CD4-positive, CD25-positive, alpha-beta regulatory T cell (primary cell): Measurements from ENCODE around the gene CHRNB2. TPM values are rescaled to one million over a fixed set of nuclear protein-coding genes. Genes with fewer than 3 reads are reported as not detected.

Experiments
- ATAC-seq, 2 donors: fragments of 150-1000 bp; cut with Tn5 transposase; one replicate each; pipeline ENCODE4 v1.10.0; 2021; ENCODE audit warnings: low read depth in 2 of 2, moderate number of reproducible peaks in 2 of 2, moderate library complexity in 1 of 2
- DNase-seq, 3 donors: peaks; one replicate each; pipeline versions ENCODE4 v3.0.0 to v3.0.0-alpha.2; 2012 to 2022; ENCODE audit warnings: mixed read lengths in 1 of 3
- H3K27ac ChIP-seq: one replicate; pipeline ENCODE4 v1.7.0; 2013; ENCODE audit warnings: mild to moderate bottlenecking, low read length; ENCODE audit not compliant: insufficient read depth, poor library complexity, severe bottlenecking
- H3K27me3 ChIP-seq: one replicate; pipeline ENCODE4 v1.7.0; 2013; ENCODE audit warnings: low read length; ENCODE audit not compliant: control insufficient read depth, insufficient read depth
- H3K36me3 ChIP-seq: one replicate; pipeline ENCODE4 v1.7.0; 2013; ENCODE audit warnings: mild to moderate bottlenecking, low read length, moderate library complexity; ENCODE audit not compliant: control insufficient read depth, insufficient read depth
- H3K4me1 ChIP-seq: 2 replicates; pipeline ENCODE4 v1.7.0; 2013; ENCODE audit warnings: mild to moderate bottlenecking, low read length; ENCODE audit not compliant: insufficient read depth, control insufficient read depth, poor library complexity, severe bottlenecking
- H3K4me3 ChIP-seq: one replicate; pipeline ENCODE4 v1.7.0; 2013; ENCODE audit warnings: low read depth, mild to moderate bottlenecking, low read length, moderate library complexity
- H3K9me3 ChIP-seq, 2 experiments: 1 replicate in 1 of 2; 2 replicates in 1 of 2; pipeline ENCODE4 v1.7.0; 2013; ENCODE audit warnings: low read length in 2 of 2, mild to moderate bottlenecking in 1 of 2, moderate library complexity in 1 of 2; ENCODE audit not compliant: control insufficient read depth in 2 of 2
- H3K27ac Mint-ChIP-seq, 3 donors: one replicate each; pipeline ENCODE4 v1.8.0; 2020 to 2022; ENCODE audit warnings: mild to moderate bottlenecking in 3 of 3, mixed read lengths in 3 of 3, moderate library complexity in 2 of 3
- H3K27me3 Mint-ChIP-seq: one replicate; pipeline ENCODE4 v1.8.0; 2022; ENCODE audit warnings: mild to moderate bottlenecking, mixed read lengths
- H3K36me3 Mint-ChIP-seq: one replicate; pipeline ENCODE4 v1.8.0; 2020; ENCODE audit warnings: mixed read lengths
- H3K4me1 Mint-ChIP-seq, 4 donors: one replicate each; pipeline ENCODE4 v1.8.0; 2020 to 2022; ENCODE audit warnings: mixed read lengths in 4 of 4, mild to moderate bottlenecking in 1 of 4
- H3K4me3 Mint-ChIP-seq, 4 donors: one replicate each; pipeline ENCODE4 v1.8.0; 2020 to 2022; ENCODE audit warnings: mild to moderate bottlenecking in 4 of 4, mixed read lengths in 4 of 4, moderate library complexity in 3 of 4
- H3K9me3 Mint-ChIP-seq, 7 donors: one replicate each; pipeline ENCODE4 v1.8.0; 2020 to 2022; ENCODE audit warnings: mixed read lengths in 7 of 7, mild to moderate bottlenecking in 3 of 7, moderate library complexity in 2 of 7
- polyA plus RNA-seq, 4 donors: library from polyadenylated mRNA; unstranded; fragments of 300-500 nt; fragmentation: Illumina TruSeq; gene quantifications; one replicate each; pipeline ENCODE4 v1.2.3, GENCODE V29; 2021
- total RNA-seq: library from RNA; stranded (reverse); gene quantifications from one replicate; pipeline ENCODE4 v1.2.3, GENCODE V29; 2022

The CHRNB2 gene
- total and polyA plus RNA-seq, 5 donors from 2014 or later, result not detected

DNA sequence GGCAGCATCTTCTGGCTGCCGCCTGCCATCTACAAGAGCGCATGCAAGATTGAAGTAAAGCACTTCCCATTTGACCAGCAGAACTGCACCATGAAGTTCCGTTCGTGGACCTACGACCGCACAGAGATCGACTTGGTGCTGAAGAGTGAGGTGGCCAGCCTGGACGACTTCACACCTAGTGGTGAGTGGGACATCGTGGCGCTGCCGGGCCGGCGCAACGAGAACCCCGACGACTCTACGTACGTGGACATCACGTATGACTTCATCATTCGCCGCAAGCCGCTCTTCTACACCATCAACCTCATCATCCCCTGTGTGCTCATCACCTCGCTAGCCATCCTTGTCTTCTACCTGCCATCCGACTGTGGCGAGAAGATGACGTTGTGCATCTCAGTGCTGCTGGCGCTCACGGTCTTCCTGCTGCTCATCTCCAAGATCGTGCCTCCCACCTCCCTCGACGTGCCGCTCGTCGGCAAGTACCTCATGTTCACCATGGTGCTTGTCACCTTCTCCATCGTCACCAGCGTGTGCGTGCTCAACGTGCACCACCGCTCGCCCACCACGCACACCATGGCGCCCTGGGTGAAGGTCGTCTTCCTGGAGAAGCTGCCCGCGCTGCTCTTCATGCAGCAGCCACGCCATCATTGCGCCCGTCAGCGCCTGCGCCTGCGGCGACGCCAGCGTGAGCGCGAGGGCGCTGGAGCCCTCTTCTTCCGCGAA is 3.8 kb downstream of the CHRNB2 start:
- Mint-ChIP-seq H3K4me1 (peaks cover 0 to 9% (median 6%) of the 10 kb centered on the region in 4 donors), H3K36me3 (no peaks in the 10 kb centered on the region), H3K27ac (no peak overlapping the region), H3K9me3 (peaks cover 0 to 3% (median 0%) of the 10 kb centered on the region in 7 donors), H3K27me3 (peaks cover 26% of the 10 kb centered on the region), H3K4me3 (no peak overlapping the region)
- no peaks in the 10 kb centered on the region for H3K36me3 ChIP-seq
- H3K27ac ChIP-seq, result no peak overlapping the region
- DNase-seq (no peak), ATAC-seq (no peak)
- peaks cover 8% of the 10 kb centered on the region for H3K4me1 ChIP-seq
- H3K4me3 ChIP-seq, result no peak overlapping the region
- H3K27me3 ChIP-seq, result peaks cover 10% of the 10 kb centered on the region
- H3K9me3 ChIP-seq, result no peaks in the 10 kb centered on the region

DNA sequence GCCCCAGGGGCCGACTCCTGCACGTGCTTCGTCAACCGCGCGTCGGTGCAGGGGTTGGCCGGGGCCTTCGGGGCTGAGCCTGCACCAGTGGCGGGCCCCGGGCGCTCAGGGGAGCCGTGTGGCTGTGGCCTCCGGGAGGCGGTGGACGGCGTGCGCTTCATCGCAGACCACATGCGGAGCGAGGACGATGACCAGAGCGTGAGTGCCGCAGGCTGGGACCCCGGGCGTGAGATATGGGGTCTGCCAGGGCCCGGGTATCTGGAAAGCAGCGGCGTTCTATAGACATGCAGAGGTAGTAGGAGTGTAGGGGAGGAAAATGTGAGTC is 4.3 kb downstream of the CHRNB2 start:
- peaks cover 0 to 2% (median 0%) of the 10 kb centered on the region in 7 donors for H3K9me3 Mint-ChIP-seq
- no peaks in the 10 kb centered on the region for H3K36me3 ChIP-seq
- no peak for ATAC-seq
- peaks cover 8% of the 10 kb centered on the region for H3K4me1 ChIP-seq
- H3K27me3 ChIP-seq, result peaks cover 4% of the 10 kb centered on the region
- peaks cover 21% of the 10 kb centered on the region for H3K27me3 Mint-ChIP-seq
- no peak for DNase-seq
- H3K4me3 ChIP-seq, result no peak overlapping the region
- peaks cover 0 to 9% (median 6%) of the 10 kb centered on the region in 4 donors for H3K4me1 Mint-ChIP-seq
- no peak overlapping the region for H3K27ac ChIP-seq
- no peak overlapping the region for H3K27ac Mint-ChIP-seq
- H3K4me3 Mint-ChIP-seq, result no peak overlapping the region
- no peaks in the 10 kb centered on the region for H3K36me3 Mint-ChIP-seq
- H3K9me3 ChIP-seq, result no peaks in the 10 kb centered on the region

DNA sequence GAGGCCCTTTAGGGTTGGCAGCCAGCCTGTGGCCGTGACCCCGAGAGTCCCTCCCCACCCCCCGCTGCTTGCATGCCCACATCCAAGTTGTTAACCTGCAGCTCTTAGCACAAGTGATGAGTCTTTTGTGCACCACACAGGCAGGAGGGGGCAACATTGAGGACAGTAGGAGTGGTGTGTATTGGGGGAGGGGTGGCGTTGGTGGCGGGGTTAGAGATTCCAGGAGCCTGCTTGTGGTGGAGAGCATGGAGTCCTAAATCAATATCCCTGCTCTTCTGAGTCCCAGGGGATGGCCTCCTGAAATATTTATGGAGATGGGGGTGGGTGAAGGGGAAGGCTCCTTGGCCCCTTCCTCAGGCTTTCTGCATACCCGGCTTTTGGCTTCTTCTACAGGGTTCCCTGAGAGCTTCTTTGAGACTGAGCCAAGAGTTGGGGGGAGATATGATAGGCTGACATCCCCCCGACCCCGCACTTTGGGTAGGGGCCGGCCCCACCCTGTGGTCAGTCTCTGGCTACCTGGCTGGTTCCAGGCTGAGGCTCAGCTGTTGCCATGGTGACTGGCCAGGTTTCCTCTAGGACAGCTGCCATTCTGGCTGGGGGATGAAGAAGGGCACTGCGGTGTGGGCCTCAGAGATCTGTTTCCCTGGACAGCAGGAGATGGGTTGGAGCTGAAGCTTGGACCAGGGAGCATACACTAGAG is 5.0 kb downstream of the CHRNB2 start:
- no peak overlapping the region for H3K4me3 Mint-ChIP-seq
- ATAC-seq, result no peak
- DNase-seq, result no peak
- peaks cover 14% of the 10 kb centered on the region for H3K27me3 Mint-ChIP-seq
- peak overlapping the region in 1 of 3 donors; percentile 38 for H3K27ac Mint-ChIP-seq
- Histone ChIP-seq H3K27me3 (peaks cover 3% of the 10 kb centered on the region), H3K27ac (no peak overlapping the region), H3K4me1 (peaks cover 6% of the 10 kb centered on the region), H3K9me3 (no peaks in the 10 kb centered on the region), H3K36me3 (no peaks in the 10 kb centered on the region), H3K4me3 (no peak overlapping the region)
- H3K9me3 Mint-ChIP-seq, result peaks cover 0 to 2% (median 0%) of the 10 kb centered on the region in 7 donors
- no peaks in the 10 kb centered on the region for H3K36me3 Mint-ChIP-seq
- peaks cover 0 to 5% (median 4%) of the 10 kb centered on the region in 4 donors for H3K4me1 Mint-ChIP-seq

GRCh38 chr1:154573168-154573510 is 5.6 kb downstream of the CHRNB2 start:
- Mint-ChIP-seq H3K4me1 (peaks cover 0 to 5% (median 2%) of the 10 kb centered on the region in 4 donors), H3K27ac (no peak overlapping the region), H3K27me3 (peaks cover 10% of the 10 kb centered on the region), H3K36me3 (no peaks in the 10 kb centered on the region), H3K9me3 (peaks cover 0 to 2% (median 0%) of the 10 kb centered on the region in 7 donors), H3K4me3 (no peak overlapping the region)
- no peak overlapping the region for H3K4me3 ChIP-seq
- H3K4me1 ChIP-seq, result peaks cover under 1% of the 10 kb centered on the region
- no peaks in the 10 kb centered on the region for H3K9me3 ChIP-seq
- DNase-seq (no peak), ATAC-seq (no peak)
- H3K27me3 ChIP-seq, result peaks cover 3% of the 10 kb centered on the region
- no peaks in the 10 kb centered on the region for H3K36me3 ChIP-seq
- H3K27ac ChIP-seq, result no peak overlapping the region

DNA sequence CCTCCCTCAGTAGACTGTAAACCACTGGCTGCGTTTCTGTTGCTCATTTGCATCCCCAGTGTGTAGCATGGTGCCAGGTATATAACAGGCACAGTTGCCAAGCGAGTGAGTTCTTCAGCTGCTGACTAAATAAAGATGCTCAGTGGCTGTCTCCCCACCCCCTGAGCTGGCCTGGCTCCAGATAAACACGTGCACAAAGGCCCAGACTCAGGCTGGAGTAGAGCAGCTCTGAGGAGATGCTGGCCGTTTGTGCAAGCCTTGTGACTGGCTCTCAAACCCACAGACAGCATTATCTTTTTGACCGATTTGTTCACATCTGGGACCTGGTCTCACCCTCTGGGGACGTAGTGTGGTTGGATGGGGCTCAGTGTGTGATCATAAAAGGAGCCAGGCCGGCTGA is 7.1 kb downstream of the CHRNB2 start:
- Mint-ChIP-seq H3K27me3 (peaks cover 9% of the 10 kb centered on the region), H3K4me3 (no peak overlapping the region), H3K27ac (peak overlapping the region in 1 of 3 donors; percentile 52), H3K36me3 (peaks cover 10% of the 10 kb centered on the region), H3K9me3 (peaks cover 0 to 2% (median 0%) of the 10 kb centered on the region in 7 donors), H3K4me1 (peaks cover 0 to 5% (median under 1%) of the 10 kb centered on the region in 4 donors)
- DNase-seq (no peak), ATAC-seq (no peak)
- Histone ChIP-seq H3K9me3 (no peaks in the 10 kb centered on the region), H3K36me3 (peaks cover 14% of the 10 kb centered on the region), H3K4me3 (no peak overlapping the region), H3K27me3 (no peaks in the 10 kb centered on the region), H3K27ac (no peak overlapping the region), H3K4me1 (no peaks in the 10 kb centered on the region)

DNA sequence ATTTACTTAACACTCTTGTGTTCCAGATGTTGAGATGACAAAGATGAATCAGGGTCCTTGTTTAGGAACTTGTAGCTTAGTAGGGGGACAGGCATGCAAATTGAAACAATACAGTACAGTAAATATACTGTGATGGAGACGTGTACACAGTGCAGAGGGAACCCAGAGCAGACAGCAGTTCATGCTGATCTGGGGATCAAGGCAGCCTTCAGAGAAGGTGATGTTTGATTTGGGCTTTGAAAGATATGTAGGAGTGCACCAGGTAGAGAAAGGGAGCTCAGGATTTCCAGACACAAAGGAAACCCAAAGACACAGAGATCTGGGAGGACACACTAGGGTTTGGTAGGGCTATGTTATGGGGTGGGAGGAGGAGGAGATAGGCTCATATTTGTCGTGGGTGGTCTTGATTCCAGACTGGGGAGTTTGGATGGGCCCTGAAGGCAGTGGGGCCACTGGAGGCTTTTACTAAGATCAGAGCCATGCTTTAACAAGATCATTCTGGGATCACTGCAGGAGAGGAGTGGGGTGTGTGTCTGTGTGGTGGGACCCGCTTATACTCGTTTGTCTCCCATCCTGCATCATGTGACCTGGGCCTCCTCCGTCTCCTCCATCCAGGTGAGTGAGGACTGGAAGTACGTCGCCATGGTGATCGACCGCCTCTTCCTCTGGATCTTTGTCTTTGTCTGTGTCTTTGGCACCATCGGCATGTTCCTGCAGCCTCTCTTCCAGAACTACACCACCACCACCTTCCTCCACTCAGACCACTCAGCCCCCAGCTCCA is 7.8 kb downstream of the CHRNB2 start:
- Histone ChIP-seq H3K4me1 (no peaks in the 10 kb centered on the region), H3K27me3 (no peaks in the 10 kb centered on the region), H3K27ac (no peak overlapping the region), H3K36me3 (peaks cover 19% of the 10 kb centered on the region), H3K9me3 (no peaks in the 10 kb centered on the region), H3K4me3 (no peak overlapping the region)
- ATAC-seq (no peak), DNase-seq (no peak)
- H3K4me1 Mint-ChIP-seq, result peaks cover 0 to 5% (median 0%) of the 10 kb centered on the region in 4 donors
- H3K27ac Mint-ChIP-seq, result peak overlapping the region in 2 of 3 donors; percentile 52 to 93
- H3K36me3 Mint-ChIP-seq, result peaks cover 12% of the 10 kb centered on the region
- no peak overlapping the region for H3K4me3 Mint-ChIP-seq
- H3K27me3 Mint-ChIP-seq, result peaks cover 9% of the 10 kb centered on the region
- peaks cover 0 to 2% (median 0%) of the 10 kb centered on the region in 7 donors for H3K9me3 Mint-ChIP-seq

- Mint-ChIP-seq H3K4me1 (peaks cover 0 to 5% (median 0%) of the 10 kb centered on the region in 4 donors), H3K36me3 (peaks cover 15% of the 10 kb centered on the region), H3K27me3 (peaks cover 9% of the 10 kb centered on the region), H3K4me3 (no peak overlapping the region), H3K27ac (peak overlapping the region in 1 of 3 donors; percentile 93), H3K9me3 (peaks cover 0 to 2% (median 0%) of the 10 kb centered on the region in 7 donors)
- ATAC-seq (no peak), DNase-seq (no peak)
- Histone ChIP-seq H3K4me1 (no peaks in the 10 kb centered on the region), H3K9me3 (no peaks in the 10 kb centered on the region), H3K4me3 (no peak overlapping the region), H3K27ac (no peak overlapping the region), H3K27me3 (no peaks in the 10 kb centered on the region), H3K36me3 (peaks cover 26% of the 10 kb centered on the region)
Observed at GRCh38 chr1:154575951-154576566, 8.5 kb downstream of the CHRNB2 start.
